Type B pancreatic cell (in vitro differentiated cells): Measurements from ENCODE around the gene NCKAP1. TPM values are rescaled to one million over a fixed set of nuclear protein-coding genes. Genes with fewer than 3 reads are reported as not detected.

Source experiments
- DNase-seq: peaks from one replicate; pipeline ENCODE4 v3.0.0; 2021; ENCODE audit warnings: mixed read lengths; ENCODE audit not compliant: unreplicated experiment; ENCODE audit errors: extremely low spot score
- H3K27ac Mint-ChIP-seq: 2 replicates; pipeline ENCODE4 v1.8.0; 2021; ENCODE audit warnings: mild to moderate bottlenecking, mixed read lengths
- H3K27me3 Mint-ChIP-seq: 2 replicates; pipeline ENCODE4 v1.8.0; 2021; ENCODE audit warnings: mixed read lengths
- H3K36me3 Mint-ChIP-seq: 2 replicates; pipeline ENCODE4 v1.8.0; 2021; ENCODE audit warnings: mixed read lengths
- H3K4me1 Mint-ChIP-seq: one replicate; pipeline ENCODE4 v1.8.0; 2021; ENCODE audit warnings: mixed read lengths; ENCODE audit not compliant: unreplicated experiment
- H3K4me3 Mint-ChIP-seq: 2 replicates; pipeline ENCODE4 v1.8.0; 2021; ENCODE audit warnings: mild to moderate bottlenecking, mixed read lengths
- H3K9me3 Mint-ChIP-seq: 2 replicates; pipeline ENCODE4 v1.8.0; 2021; ENCODE audit warnings: mixed read lengths
- total RNA-seq: library from RNA; stranded (reverse); gene quantifications from 2 replicates; pipeline ENCODE4 v1.2.1, GENCODE V29; 2021; ENCODE audit warnings: low replicate concordance
- TF ChIP-seq, protein P1 (sequence below): fragments of 200-600 bp; sonication (generic); conservative IDR thresholded peaks from 2 replicates; pipeline ENCODE4 v1.5.0; 2021; ENCODE audit warnings: antibody characterized with exemption, mild to moderate bottlenecking

Gene NCKAP1
- total RNA-seq, 1 donor from 2014 or later = 104 TPM

DNA sequence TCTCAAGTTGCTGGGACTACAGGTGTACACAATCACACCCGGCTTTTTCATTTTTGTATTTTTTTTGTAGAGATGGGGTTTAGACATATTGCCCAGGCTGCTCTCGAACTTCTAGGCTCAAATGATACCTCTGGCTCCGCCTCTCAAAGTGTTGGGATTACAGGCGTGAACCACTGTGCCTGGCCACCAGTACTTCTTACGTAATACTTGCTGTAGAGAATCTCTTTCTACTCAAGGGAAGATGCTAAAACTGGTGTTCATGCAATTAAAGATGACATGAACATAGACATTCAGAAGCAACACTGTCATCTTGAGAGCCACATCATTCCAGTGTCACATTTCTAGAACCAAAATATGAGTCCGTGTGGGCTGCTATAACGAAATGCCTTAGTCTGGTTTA is 118.2 kb downstream of the NCKAP1 start:
- DNase-seq = no peak
- peaks cover 66% of the 10 kb centered on the region for H3K36me3 Mint-ChIP-seq

DNA sequence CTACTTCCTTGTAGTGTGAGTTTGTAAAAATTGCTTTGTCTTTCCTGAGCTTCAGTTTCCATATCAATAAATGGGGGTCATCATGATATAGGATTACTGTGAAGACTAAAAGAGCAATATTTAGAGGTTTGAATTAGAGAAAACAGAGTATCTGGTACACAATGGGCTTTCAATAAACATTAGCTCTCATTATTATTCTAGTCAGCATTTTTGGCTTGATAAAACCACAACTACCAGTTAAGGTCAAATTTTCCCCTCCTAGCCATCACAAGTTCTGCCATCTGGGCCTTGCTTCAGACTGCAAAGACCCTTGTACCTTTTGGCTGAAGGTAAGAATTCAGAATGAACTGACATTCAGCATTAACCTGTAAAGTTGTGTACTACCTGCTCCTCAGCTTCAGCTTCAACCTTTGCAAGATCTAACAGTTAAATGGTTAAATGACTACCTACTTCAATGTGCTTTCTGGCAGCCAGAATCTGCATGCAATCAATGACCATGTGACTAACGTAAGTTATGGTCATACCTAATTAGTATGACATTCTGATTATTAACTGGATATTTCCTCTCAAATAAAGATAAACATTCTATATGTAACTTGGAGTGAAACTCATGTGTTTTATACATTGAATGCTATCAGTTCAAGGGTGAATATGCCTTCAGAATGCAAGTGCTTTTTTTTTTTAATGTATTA is 119.2 kb downstream of the NCKAP1 start:
- TF ChIP-seq, protein P1, sequence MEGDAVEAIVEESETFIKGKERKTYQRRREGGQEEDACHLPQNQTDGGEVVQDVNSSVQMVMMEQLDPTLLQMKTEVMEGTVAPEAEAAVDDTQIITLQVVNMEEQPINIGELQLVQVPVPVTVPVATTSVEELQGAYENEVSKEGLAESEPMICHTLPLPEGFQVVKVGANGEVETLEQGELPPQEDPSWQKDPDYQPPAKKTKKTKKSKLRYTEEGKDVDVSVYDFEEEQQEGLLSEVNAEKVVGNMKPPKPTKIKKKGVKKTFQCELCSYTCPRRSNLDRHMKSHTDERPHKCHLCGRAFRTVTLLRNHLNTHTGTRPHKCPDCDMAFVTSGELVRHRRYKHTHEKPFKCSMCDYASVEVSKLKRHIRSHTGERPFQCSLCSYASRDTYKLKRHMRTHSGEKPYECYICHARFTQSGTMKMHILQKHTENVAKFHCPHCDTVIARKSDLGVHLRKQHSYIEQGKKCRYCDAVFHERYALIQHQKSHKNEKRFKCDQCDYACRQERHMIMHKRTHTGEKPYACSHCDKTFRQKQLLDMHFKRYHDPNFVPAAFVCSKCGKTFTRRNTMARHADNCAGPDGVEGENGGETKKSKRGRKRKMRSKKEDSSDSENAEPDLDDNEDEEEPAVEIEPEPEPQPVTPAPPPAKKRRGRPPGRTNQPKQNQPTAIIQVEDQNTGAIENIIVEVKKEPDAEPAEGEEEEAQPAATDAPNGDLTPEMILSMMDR = no peak
- Mint-ChIP-seq H3K4me1 (peaks cover 18% of the 10 kb centered on the region), H3K4me3 (no peak overlapping the region), H3K9me3 (no peaks in the 10 kb centered on the region), H3K27me3 (no peaks in the 10 kb centered on the region), H3K27ac (no peak overlapping the region), H3K36me3 (peaks cover 67% of the 10 kb centered on the region)
- DNase-seq = no peak

More for the DNA sequence above, 118.2 kb downstream of the NCKAP1 start:
- TF ChIP-seq, protein P1 = no peak
- Mint-ChIP-seq H3K27ac (no peak overlapping the region), H3K9me3 (no peaks in the 10 kb centered on the region), H3K4me1 (peaks cover 12% of the 10 kb centered on the region), H3K27me3 (no peaks in the 10 kb centered on the region), H3K4me3 (no peak overlapping the region)

DNA sequence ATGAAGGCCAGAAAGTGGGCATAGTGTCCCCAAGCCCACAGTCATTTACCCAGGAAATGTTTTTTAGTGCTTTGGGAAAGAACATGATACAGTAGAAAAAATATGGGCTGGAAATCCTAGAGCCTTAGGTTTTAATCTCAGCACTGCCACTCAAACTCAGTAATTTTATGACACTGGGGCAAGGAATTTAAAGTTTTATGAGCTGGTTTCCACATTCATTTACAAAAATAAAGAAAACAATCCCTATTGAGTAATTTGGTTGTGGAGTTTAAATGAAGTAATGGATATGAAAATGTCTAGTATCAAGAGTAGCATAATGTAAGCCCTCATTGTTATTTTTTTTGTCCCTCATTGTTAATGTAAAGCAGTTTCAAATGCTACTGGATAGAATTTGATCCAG is 120.3 kb downstream of the NCKAP1 start:
- H3K4me1 Mint-ChIP-seq = peaks cover 20% of the 10 kb centered on the region
- H3K36me3 Mint-ChIP-seq = peaks cover 66% of the 10 kb centered on the region
- no peak overlapping the region for H3K27ac Mint-ChIP-seq
- no peak overlapping the region for H3K4me3 Mint-ChIP-seq
- H3K27me3 Mint-ChIP-seq = no peaks in the 10 kb centered on the region
- TF ChIP-seq, protein P1 = no peak
- no peaks in the 10 kb centered on the region for H3K9me3 Mint-ChIP-seq
- no peak for DNase-seq

DNA sequence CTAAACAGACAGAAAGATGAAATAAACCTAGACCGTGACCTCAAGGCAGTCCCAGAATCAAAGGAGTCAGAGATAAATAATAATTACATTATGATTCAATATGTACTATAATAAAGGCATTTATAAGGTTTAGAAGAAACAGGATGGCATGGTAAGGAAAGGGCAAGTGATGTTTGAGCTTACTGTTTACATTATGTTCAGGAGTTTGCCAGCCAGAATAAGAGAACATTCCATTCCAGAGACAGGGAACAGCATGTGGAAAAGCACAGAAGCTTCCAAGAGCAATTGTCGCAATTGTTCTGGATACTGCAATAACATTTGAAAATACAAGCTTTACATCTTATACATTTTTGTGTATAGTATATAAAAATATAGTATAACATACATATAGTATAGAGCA is 121.8 kb downstream of the NCKAP1 start:
- peaks cover 21% of the 10 kb centered on the region for H3K4me1 Mint-ChIP-seq
- H3K4me3 Mint-ChIP-seq = no peak overlapping the region
- H3K36me3 Mint-ChIP-seq = peaks cover 59% of the 10 kb centered on the region
- H3K9me3 Mint-ChIP-seq = no peaks in the 10 kb centered on the region
- no peaks in the 10 kb centered on the region for H3K27me3 Mint-ChIP-seq
- DNase-seq = no peak
- H3K27ac Mint-ChIP-seq = peak overlapping the region; percentile 60
- TF ChIP-seq, protein P1 = no peak

DNA sequence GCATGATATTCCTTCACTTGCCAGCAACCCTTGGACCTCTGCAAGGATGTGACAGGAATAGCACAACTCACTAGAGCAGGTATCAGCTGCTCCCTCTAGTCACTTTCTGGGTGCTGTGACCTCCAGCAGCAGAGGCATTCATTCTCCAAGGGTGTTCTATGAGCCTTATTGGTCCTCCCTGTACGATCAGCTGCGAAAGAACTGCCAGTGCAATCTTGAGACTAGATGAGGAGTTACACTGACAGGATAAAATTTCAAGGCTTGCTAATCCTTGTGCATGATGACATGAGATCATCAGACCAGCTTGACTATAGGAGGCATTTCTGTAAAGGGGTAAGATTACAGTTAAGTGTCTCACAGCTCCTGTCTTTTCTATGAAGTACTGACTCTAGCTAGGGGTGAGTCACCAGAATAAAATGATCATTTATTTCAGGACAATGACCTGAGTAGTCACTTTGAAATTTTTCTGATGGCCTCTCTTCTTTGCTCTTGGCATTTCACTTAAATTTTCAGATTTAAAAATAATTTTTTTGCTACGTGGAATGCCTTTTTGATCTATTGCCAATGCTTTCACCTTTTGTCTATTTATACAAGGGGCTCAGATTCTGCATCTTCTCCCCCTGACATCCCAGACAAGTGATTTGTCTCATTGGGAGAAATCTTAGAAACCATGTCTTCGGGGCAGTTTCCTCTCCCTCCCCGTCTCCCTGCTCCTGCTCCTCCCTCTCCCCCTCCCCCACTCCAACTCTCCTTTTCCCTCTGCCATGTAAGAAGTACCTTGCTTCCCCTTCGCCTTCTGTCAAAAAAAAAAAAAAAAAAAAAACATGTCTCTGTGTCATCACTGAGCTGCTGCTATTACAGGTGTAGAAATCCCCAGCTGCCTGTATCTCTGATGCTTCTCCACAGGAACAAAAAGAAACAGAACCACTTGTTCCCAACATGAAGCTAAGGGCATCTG is 122.6 kb downstream of the NCKAP1 start:
- Mint-ChIP-seq H3K36me3 (peaks cover 55% of the 10 kb centered on the region), H3K4me3 (no peak overlapping the region)

More for the DNA sequence above, 122.6 kb downstream of the NCKAP1 start:
- TF ChIP-seq, protein P1 = no peak
- Mint-ChIP-seq H3K27me3 (no peaks in the 10 kb centered on the region), H3K27ac (peak overlapping the region; percentile 60), H3K4me1 (peaks cover 21% of the 10 kb centered on the region), H3K9me3 (no peaks in the 10 kb centered on the region)
- DNase-seq = no peak
